Central memory CD8-positive, alpha-beta T cell (primary cell): ENCODE measurements around the gene GJC1.

Experiments
- ATAC-seq: fragments of 150-1000 bp; cut with Tn5 transposase; replicated peaks from 2 replicates; pipeline ENCODE4 v1.10.0; 2022; ENCODE audit warnings: mild to moderate bottlenecking, moderate FRiP score, moderate number of reproducible peaks; ENCODE audit not compliant: poor library complexity, severe bottlenecking; ENCODE audit errors: extremely low read depth
- DNase-seq, 2 donors: peaks; one replicate each; pipeline ENCODE4 v3.0.0; 2021; ENCODE audit warnings: low spot score in 2 of 2
- H3K27ac Mint-ChIP-seq: one replicate; pipeline ENCODE4 v1.8.0; 2022; ENCODE audit warnings: low read depth, mild to moderate bottlenecking, moderate library complexity, mixed read lengths
- H3K27me3 Mint-ChIP-seq: one replicate; pipeline ENCODE4 v1.8.0; 2022; ENCODE audit warnings: mixed read lengths
- H3K36me3 Mint-ChIP-seq: one replicate; pipeline ENCODE4 v1.8.0; 2022; ENCODE audit warnings: mild to moderate bottlenecking, moderate library complexity, mixed read lengths; ENCODE audit not compliant: insufficient read depth
- H3K4me1 Mint-ChIP-seq: one replicate; pipeline ENCODE4 v1.8.0; 2022; ENCODE audit warnings: mixed read lengths
- H3K4me3 Mint-ChIP-seq: one replicate; pipeline ENCODE4 v1.8.0; 2022; ENCODE audit warnings: mild to moderate bottlenecking, moderate library complexity, mixed read lengths
- H3K9me3 Mint-ChIP-seq: one replicate; pipeline ENCODE4 v1.8.0; 2022; ENCODE audit warnings: mixed read lengths

The GJC1 gene

DNA sequence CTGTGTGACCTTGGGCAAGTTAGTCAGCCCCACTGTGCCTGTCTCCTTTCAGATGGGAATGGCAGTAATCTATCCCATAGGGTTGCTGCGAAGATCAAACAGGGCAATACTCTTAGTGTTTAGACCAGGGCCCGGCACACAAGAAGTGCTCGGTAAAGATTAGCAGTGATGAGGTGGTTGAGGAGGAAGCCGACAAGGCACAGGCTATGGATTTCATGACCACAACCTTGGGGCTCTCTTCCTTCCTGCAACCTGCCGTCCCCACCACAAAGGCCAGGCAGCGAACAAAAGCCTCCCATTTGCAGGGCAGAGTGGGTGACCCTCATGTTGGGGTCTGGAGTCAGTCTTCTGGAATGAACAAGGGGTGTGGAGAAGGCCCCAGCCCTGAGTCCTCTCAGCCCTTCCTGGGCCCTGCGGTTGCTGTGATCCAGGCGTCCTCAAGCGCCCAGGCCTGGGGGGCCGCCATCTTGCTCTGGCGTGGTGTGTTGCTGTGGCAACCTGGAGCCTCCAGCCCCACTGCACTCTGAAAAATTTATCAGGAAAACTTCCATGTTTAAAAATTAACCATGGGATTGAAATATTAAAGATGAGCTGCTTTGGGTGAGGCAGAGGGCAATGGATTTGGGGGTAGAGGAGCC, 61.5 kb downstream of the GJC1 start:
- Mint-ChIP-seq H3K4me3 (no peak overlapping the region), H3K4me1 (no peaks in the 10 kb centered on the region), H3K9me3 (no peaks in the 10 kb centered on the region), H3K36me3 (peaks cover 3% of the 10 kb centered on the region), H3K27me3 (peaks cover 32% of the 10 kb centered on the region), H3K27ac (no peak overlapping the region)
- ATAC-seq: no peak
- no peak for DNase-seq

DNA sequence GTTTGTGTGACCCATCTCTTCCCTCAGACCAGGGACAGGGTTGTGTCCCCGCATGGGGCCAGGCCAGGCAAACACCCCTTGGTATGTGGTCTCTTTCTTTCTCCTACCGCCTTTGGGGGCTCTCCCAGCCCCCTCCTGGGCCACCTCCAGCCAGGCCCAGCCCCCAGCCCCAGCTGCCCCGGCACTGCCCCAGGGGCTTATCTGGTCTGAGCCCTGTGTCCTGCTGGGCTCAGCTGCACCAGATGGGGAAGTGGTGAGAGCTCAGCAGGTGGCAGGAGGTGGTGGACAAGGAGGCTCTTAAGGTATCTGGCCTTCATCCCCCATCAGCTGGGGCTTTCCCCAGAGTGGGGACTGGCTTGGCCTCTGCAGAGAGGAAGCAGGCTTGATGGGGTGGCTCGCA, 62.6 kb downstream of the GJC1 start:
- Mint-ChIP-seq H3K4me1 (no peaks in the 10 kb centered on the region), H3K27ac (no peak overlapping the region), H3K27me3 (peaks cover 34% of the 10 kb centered on the region), H3K36me3 (peaks cover 3% of the 10 kb centered on the region), H3K4me3 (no peak overlapping the region), H3K9me3 (no peaks in the 10 kb centered on the region)
- ATAC-seq: no peak
- DNase-seq: no peak

DNA sequence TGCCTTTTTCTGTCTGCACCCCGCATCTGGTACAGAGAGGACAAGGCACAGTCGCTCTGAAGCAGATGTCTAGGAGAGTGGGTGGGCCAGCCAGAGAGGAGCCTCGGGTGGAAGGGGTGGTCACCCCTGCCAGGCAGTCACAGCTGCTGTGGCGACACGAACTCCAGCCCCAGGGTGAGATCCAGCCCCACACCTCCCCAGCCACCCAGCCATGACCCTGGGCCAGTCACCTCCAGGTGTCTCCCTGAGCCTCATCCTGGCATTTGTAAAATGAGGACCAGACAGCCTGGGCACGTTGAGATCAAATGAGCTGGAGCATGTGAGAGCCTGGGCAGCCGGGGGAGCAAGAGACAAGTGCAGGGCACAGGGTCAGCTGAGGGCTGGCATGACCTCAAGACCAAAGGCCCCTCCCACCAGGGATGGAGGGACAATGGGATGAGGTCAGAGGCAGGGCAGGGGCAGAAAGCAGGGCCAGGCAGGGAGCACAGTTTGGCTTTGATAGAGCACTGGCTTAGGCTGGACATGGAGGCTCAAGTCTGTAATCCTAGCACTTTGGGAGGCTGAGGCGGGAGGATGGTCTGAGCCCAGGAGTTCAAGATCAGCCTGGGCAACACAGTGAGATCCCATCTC, 63.6 kb downstream of the GJC1 start:
- H3K27me3 Mint-ChIP-seq: peaks cover 44% of the 10 kb centered on the region
- H3K9me3 Mint-ChIP-seq: no peaks in the 10 kb centered on the region
- no peak for DNase-seq
- no peaks in the 10 kb centered on the region for H3K4me1 Mint-ChIP-seq
- ATAC-seq: no peak
- no peak overlapping the region for H3K27ac Mint-ChIP-seq
- H3K36me3 Mint-ChIP-seq: peaks cover 3% of the 10 kb centered on the region
- H3K4me3 Mint-ChIP-seq: no peak overlapping the region

DNA sequence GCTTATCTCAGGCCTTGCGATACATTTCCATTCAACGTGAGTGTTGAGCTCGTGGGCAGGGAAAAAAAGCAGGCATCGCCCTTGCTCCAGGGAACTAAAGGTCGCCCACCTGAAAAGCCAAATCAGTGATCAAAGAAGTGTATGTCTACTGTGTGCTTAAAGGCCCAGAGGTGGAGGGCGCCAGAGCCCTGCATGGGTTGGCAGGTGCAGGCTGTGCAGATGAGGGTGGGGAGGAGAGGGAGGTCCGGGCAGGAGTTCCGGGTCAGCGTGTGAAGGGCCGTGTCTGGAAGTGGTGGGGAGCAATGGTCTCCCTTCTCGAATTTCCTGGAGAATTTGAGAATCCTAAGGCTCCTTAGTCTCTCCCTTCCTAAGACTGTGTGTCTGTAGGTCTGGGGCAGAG, 64.1 kb downstream of the GJC1 start:
- DNase-seq (no peak), ATAC-seq (no peak)
- Mint-ChIP-seq H3K27me3 (peaks cover 49% of the 10 kb centered on the region), H3K27ac (no peak overlapping the region), H3K36me3 (peaks cover 3% of the 10 kb centered on the region), H3K4me1 (no peaks in the 10 kb centered on the region), H3K4me3 (no peak overlapping the region), H3K9me3 (no peaks in the 10 kb centered on the region)

DNA sequence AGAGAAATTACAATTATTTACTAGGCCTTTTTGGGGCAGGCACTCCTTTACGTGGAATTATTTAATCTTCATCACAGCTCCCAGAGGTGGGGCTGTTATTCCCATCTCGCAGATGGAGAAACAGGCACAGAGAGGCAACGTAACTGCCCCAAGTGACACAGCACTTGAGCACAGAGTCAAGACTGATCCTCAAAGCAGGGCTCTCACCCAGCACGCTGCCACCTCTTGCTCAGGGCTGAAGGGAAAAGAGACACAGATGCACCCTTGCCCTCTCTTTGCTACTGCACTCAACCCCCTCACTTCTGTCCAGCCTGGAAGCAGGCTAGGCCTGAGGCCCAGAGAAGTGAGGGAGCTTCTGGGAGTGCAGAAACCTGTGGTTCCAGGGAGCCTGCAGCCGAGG, 66.9 kb downstream of the GJC1 start:
- DNase-seq (no peak), ATAC-seq (no peak)
- H3K4me3 Mint-ChIP-seq: no peak overlapping the region
- H3K27ac Mint-ChIP-seq: no peak overlapping the region
- H3K9me3 Mint-ChIP-seq: no peaks in the 10 kb centered on the region
- H3K27me3 Mint-ChIP-seq: peaks cover 51% of the 10 kb centered on the region
- H3K4me1 Mint-ChIP-seq: no peaks in the 10 kb centered on the region
- peaks cover 4% of the 10 kb centered on the region for H3K36me3 Mint-ChIP-seq

DNA sequence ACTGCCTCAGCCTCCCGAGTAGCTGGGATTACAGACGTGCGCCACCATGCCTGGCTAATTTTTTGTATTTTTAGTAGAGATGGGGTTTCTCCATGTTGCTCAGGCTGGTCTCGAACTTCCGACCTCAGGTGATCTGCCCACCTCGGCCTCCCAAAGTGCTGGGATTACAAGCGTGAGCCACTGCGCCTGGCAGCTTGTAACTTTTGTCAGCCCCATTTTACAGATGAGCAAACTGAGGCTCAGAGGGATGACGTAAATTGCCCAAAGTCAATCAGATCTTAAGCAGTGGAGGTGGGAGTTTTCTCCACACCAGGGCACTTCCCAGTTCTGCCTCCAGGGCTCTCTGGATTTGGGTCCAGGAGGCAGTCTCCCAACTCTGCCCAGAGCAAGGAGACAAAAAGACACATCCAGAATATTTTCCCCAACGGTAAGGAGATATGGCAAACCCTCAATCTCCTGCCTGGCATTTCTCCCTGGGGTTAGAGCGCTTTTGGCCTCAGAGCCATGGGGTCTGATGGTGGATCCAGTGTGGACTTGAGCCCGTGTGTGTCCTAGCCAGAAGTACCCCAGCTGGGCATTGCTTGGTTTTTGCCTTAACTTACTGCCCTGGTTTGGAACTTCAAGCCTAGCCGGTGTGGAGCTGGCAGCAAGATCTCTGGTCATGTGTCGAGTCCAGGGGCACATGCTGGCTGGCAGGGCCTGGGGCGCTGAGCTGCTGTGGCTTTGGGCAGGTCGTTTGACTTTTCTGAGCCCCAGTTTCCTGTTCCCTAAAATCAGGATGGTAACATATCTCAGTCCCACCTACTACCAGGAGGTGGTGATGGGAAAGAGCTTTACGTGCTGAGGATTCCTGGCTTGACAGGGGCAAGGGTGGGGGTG, 67.9 kb downstream of the GJC1 start:
- peaks cover 5% of the 10 kb centered on the region for H3K36me3 Mint-ChIP-seq
- no peak for DNase-seq

DNA sequence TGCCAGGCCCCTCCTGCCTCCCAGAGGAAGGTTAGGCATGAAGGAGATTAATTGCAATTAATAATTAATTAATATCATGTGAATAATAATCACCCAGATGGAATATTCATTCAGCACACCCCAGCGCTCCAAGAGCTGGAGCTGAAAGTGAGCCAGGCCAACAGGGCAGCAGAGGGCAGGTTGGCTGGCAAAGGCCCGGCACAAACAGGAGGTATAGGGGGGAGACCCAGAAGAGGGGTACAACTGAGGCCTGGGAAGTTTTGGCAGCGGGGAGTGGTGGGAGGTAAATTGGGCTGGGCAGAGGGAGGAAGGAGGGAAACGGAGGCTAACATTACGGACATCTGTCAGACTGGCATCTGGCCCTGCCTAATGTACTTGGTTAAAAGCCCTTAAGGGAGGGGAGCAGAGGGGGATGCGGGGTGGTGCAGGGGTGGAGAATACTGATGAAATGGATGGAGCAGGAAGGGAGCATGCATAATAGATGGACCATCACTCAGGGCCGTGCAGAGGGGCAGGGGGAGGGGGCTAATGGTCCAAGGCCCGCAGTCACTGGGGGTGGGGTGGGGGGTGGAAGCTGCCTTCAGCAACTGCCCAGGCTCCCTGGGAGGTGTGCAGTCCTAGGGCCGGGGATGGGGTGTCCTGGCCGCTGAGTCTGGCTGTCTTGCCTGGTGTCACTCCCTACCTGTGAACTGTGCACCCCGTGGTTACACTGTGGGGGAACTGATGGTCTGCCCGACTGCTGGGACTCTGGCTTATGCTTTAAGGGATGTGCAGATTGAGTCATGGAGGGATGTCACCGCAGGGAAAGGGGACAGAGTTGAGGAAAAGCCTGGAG, 69.4 kb downstream of the GJC1 start:
- H3K9me3 Mint-ChIP-seq: no peaks in the 10 kb centered on the region
- no peak overlapping the region for H3K4me3 Mint-ChIP-seq
- H3K36me3 Mint-ChIP-seq: peaks cover 3% of the 10 kb centered on the region
- H3K27me3 Mint-ChIP-seq: peaks cover 48% of the 10 kb centered on the region
- ATAC-seq (no peak), DNase-seq (no peak)
- H3K4me1 Mint-ChIP-seq: no peaks in the 10 kb centered on the region
- no peak overlapping the region for H3K27ac Mint-ChIP-seq

More for the DNA sequence above, 67.9 kb downstream of the GJC1 start:
- no peak for ATAC-seq
- H3K9me3 Mint-ChIP-seq: no peaks in the 10 kb centered on the region
- no peak overlapping the region for H3K4me3 Mint-ChIP-seq
- H3K27ac Mint-ChIP-seq: no peak overlapping the region
- no peaks in the 10 kb centered on the region for H3K4me1 Mint-ChIP-seq
- H3K27me3 Mint-ChIP-seq: peaks cover 56% of the 10 kb centered on the region

DNA sequence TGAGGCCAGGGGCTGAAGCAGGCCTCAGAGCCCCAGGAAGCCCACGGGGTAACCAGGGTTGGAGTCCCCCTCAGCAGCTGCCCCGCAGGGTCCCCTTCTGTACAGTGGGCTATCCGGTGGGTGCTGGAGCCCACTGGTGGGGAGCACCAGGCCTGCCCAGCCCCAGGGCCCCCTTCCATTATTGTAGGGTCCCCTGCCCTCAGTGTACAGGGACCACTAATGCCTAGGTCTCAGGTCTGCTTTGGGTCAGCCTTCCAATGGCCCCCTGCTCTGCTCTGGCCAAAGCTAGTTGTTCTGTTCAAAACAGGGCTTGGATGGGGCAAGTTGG, 70.2 kb downstream of the GJC1 start:
- ATAC-seq: no peak
- DNase-seq: no peak
- Mint-ChIP-seq H3K4me3 (peak overlapping the region; percentile 41), H3K27ac (no peak overlapping the region), H3K9me3 (no peaks in the 10 kb centered on the region), H3K36me3 (peaks cover 2% of the 10 kb centered on the region), H3K27me3 (peaks cover 46% of the 10 kb centered on the region), H3K4me1 (no peaks in the 10 kb centered on the region)

DNA sequence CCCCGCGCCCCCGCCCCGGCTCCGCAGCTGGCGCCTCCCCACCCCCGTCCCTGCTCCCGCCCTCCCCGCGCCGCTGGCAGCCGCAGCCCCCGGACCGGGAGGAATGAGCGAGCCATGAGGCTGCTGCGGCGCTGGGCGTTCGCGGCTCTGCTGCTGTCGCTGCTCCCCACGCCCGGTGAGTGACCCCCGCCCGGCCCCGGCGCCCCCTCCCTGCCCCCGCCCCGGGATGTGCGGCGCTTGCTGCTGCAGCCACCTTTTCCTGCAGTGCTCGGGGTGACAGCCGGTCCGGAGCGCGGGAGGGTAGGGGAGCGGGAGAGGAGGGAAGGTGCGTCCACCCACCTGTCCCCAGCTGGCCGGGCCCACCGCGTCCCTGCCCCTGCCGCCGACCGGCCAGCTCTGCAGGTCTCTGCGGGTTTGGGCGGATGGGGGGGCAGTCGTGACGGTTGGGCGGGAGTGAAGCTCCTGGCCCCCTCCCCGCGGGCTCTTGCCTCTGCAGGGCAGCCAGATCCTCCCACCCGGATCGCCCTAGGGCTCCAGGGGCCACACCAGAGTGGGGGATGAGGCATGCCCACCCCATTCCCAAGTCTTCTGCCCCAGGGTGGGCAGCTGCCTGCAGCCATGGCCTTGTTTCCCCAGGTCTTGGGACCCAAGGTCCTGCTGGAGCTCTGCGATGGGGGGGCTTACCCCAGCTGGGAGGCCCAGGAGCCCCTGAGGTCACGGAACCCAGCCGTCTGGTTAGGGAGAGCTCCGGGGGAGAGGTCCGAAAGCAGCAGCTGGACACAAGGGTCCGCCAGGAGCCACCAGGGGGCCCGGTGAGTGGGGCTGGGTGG, 70.8 kb downstream of the GJC1 start:
- DNase-seq (no peak), ATAC-seq (peak; percentile 14)
- peaks cover 2% of the 10 kb centered on the region for H3K36me3 Mint-ChIP-seq
- H3K27ac Mint-ChIP-seq: no peak overlapping the region
- no peaks in the 10 kb centered on the region for H3K4me1 Mint-ChIP-seq
- no peaks in the 10 kb centered on the region for H3K9me3 Mint-ChIP-seq
- H3K4me3 Mint-ChIP-seq: peak overlapping the region; percentile 41
- peaks cover 46% of the 10 kb centered on the region for H3K27me3 Mint-ChIP-seq

DNA sequence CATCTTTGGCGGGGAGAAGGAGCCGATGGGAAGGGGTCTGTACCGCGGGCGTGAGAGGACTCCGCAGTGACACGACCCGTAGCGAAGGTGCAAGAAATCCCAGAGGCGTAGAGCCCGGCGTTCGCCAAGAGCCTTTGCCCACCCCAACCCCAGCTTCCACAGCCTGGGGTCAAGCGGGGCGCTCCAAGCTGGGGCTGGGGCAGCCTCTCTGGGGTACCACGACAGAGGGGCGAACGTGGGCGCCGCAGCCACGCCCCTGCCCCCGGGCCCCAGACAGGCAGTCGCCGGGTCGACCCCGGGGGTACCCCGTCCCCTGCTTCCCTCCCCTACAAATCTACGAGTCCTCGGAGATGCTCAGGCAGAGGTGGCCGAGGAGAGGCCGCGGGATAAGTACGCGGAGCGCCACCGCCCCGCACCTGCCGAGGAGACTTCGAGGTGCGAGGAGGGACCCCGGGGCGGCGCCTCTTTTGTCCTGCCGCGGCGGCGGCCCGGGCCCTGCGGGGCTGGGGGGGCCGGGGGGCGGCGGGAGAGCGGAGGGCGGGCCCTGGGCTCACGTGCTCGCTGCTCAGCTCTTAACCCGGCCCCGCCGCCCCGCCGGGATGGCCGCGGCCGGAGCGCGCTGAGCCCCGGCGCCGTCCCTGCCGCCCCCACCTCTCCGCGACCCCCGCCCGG, 71.5 kb downstream of the GJC1 start, which contains the start of gene ADAM11:
ADAM11 (plus strand) TSS at position 575 of the 672 bp plus-strand sequence. CDS start 212 bp downstream, outside the sequence.
- Mint-ChIP-seq H3K36me3 (peaks cover 2% of the 10 kb centered on the region), H3K27ac (no peak within 1 kb of the TSS), H3K4me1 (no peaks in the 10 kb centered on the region), H3K4me3 (peak within 1 kb of the TSS; percentile 70), H3K27me3 (peaks cover 46% of the 10 kb centered on the region), H3K9me3 (no peaks in the 10 kb centered on the region)
- ATAC-seq: peak; percentile 54
- DNase-seq: no peak

DNA sequence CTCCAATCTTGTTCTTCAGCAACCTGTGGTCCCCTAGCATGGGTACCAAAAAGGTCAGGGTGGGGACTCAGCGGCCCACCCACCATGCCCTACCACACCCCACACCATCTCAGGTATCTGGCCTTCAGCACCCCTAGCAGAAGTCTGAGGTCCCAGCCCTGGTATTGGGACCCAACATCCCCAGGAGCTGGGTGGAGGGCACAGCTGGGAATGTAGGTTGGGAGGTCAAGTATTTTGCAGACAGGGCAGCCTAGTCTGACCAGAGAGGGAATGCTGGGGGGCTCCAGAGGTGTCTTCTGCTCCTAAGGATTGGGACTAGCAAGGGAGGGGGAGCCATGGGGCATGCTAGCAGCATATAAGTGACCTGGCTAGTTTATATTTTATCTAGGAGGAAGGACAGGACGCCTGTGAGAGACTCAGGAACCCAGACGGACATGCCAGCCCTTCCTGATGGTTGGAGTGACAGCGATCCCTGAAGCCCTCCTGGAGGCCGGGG, 72.1 kb downstream of the GJC1 start:
- peaks cover 2% of the 10 kb centered on the region for H3K36me3 Mint-ChIP-seq
- H3K9me3 Mint-ChIP-seq: no peaks in the 10 kb centered on the region
- H3K27ac Mint-ChIP-seq: no peak overlapping the region
- peak overlapping the region; percentile 70 for H3K4me3 Mint-ChIP-seq
- ATAC-seq (no peak), DNase-seq (no peak)
- H3K4me1 Mint-ChIP-seq: no peaks in the 10 kb centered on the region
- H3K27me3 Mint-ChIP-seq: peaks cover 46% of the 10 kb centered on the region
